Ishikawa (cell line): ENCODE measurements around the gene RPL31.

Source experiments
- CEBPB ChIP-seq: IDR thresholded peaks from 2 replicates; pipeline ENCODE4 v1.6.1; 2012
- CREB1 ChIP-seq: IDR thresholded peaks from 2 replicates; pipeline ENCODE4 v1.6.1; 2012; ENCODE audit warnings: low read depth
- EGR1 ChIP-seq: IDR thresholded peaks from 2 replicates; pipeline ENCODE4 v1.6.1; 2012
- EP300 ChIP-seq: IDR thresholded peaks from 2 replicates; pipeline ENCODE4 v1.6.1; 2012; ENCODE audit warnings: borderline replicate concordance
- FOXM1 ChIP-seq: IDR thresholded peaks from 2 replicates; pipeline ENCODE4 v1.6.1; 2012; ENCODE audit warnings: low read depth, borderline replicate concordance
- MAX ChIP-seq: IDR thresholded peaks from 2 replicates; pipeline ENCODE4 v1.6.1; 2012
- NFIC ChIP-seq: IDR thresholded peaks from 2 replicates; pipeline ENCODE4 v1.6.1; 2012
- RAD21 ChIP-seq: IDR thresholded peaks from 2 replicates; pipeline ENCODE4 v1.6.1; 2012; ENCODE audit warnings: low read depth
- REST ChIP-seq: IDR thresholded peaks from 2 replicates; pipeline ENCODE4 v1.6.1; 2012; ENCODE audit warnings: low read depth, mild to moderate bottlenecking
- TAF1 ChIP-seq: IDR thresholded peaks from 2 replicates; pipeline ENCODE4 v1.6.1; 2012; ENCODE audit warnings: low read depth, mild to moderate bottlenecking
- TCF12 ChIP-seq: IDR thresholded peaks from 2 replicates; pipeline ENCODE4 v1.6.1; 2012; ENCODE audit warnings: low read depth
- TEAD4 ChIP-seq: IDR thresholded peaks from 2 replicates; pipeline ENCODE4 v1.6.1; 2012
- USF1 ChIP-seq: IDR thresholded peaks from 2 replicates; pipeline ENCODE4 v1.6.1; 2012
- YY1 ChIP-seq: IDR thresholded peaks from 2 replicates; pipeline ENCODE4 v1.6.1; 2012; ENCODE audit warnings: low read depth
- ZBTB7A ChIP-seq: IDR thresholded peaks from 2 replicates; pipeline ENCODE4 v1.6.1; 2012; ENCODE audit warnings: low read depth

RPL31 gene

GRCh38 chr2:101030866-101031554 lies 28.9 kb downstream of the RPL31 start:
- TF ChIP-seq TCF12 (no peak), REST (no peak), CEBPB (no peak), TEAD4 (no peak), RAD21 (no peak), YY1 (no peak), EGR1 (no peak), MAX (no peak), ZBTB7A (no peak)

- TF ChIP-seq EGR1 (no peak), CREB1 (no peak), TCF12 (no peak), FOXM1 (no peak), TEAD4 (no peak), ZBTB7A (no peak), EP300 (no peak), MAX (no peak), USF1 (no peak), CEBPB (no peak), YY1 (no peak), REST (no peak), TAF1 (no peak), NFIC (no peak), RAD21 (no peak)
These were observed 30.1 kb downstream of the RPL31 start for GRCh38 chr2:101032084-101032776.

- no peak for TF ChIP-seq CREB1
- peak; percentile 73 for TF ChIP-seq RAD21
These were observed 34.5 kb downstream of the RPL31 start for GRCh38 chr2:101036562-101036961.

- TF ChIP-seq TAF1 (no peak), EGR1 (no peak), REST (no peak), CEBPB (no peak), YY1 (no peak), MAX (no peak), TEAD4 (no peak), EP300 (no peak), USF1 (no peak), TCF12 (no peak), NFIC (no peak), ZBTB7A (no peak), FOXM1 (no peak), CREB1 (no peak), RAD21 (no peak)
These were observed 35.2 kb downstream of the RPL31 start for GRCh38 chr2:101037161-101037755.
